HEK293T (cell line): ENCODE measurements around the gene ROBO3.

ENCODE experiments used
- FOXM1 ChIP-seq: fragments of 450-650 bp; IDR thresholded peaks from 2 replicates; pipeline ENCODE4 v1.6.1; 2017; ENCODE audit warnings: mild to moderate bottlenecking, borderline replicate concordance
- LEF1 ChIP-seq: fragments of 450-650 bp; IDR thresholded peaks from 2 replicates; pipeline ENCODE4 v1.6.1; 2017; ENCODE audit warnings: mild to moderate bottlenecking, borderline replicate concordance
- SP1 ChIP-seq: fragments of 450-650 bp; IDR thresholded peaks from 2 replicates; pipeline ENCODE4 v1.6.1; 2017
- ZNF384 ChIP-seq: fragments of 450-650 bp; IDR thresholded peaks from 2 replicates; pipeline ENCODE4 v1.6.1; 2016

GRCh38 chr11:124898263-124898680 is 33.0 kb downstream of the ROBO3 start:
- TF ChIP-seq ZNF384 = no peak
- TF ChIP-seq FOXM1 = no peak
- TF ChIP-seq LEF1 = no peak
- no peak for TF ChIP-seq SP1
